Epidermal melanocyte (primary cell): ENCODE measurements around the gene RPL10L.

Source experiments
- DNase-seq: peaks from one replicate; pipeline ENCODE4 v3.0.0; 2011; ENCODE audit warnings: low spot score; ENCODE audit not compliant: insufficient read length

The RPL10L gene

GRCh38 chr14:46651526-46652144, at the start of gene RPL10L:
TSS of gene RPL10L (minus strand) at chr14:46651781. CDS start at chr14:46651736, 45 bp downstream.
- DNase-seq, result no peak

GRCh38 chr14:46691819-46692218, 40.2 kb upstream of the RPL10L start:
- DNase-seq, result no peak

- DNase-seq, result no peak
These were observed 35.1 kb upstream of the RPL10L start for GRCh38 chr14:46686652-46687051.

GRCh38 chr14:46672128-46672527, 20.5 kb upstream of the RPL10L start:
- no peak for DNase-seq

- no peak for DNase-seq
These were observed 11.8 kb upstream of the RPL10L start for GRCh38 chr14:46663382-46663781.

GRCh38 chr14:46661728-46662127, 10.1 kb upstream of the RPL10L start:
- DNase-seq, result no peak

GRCh38 chr14:46653031-46653755, 1.6 kb upstream of the RPL10L start:
- no peak for DNase-seq

GRCh38 chr14:46646796-46647195, 4.8 kb downstream of the RPL10L start:
- no peak for DNase-seq

- DNase-seq, result no peak
These were observed 24.7 kb downstream of the RPL10L start for GRCh38 chr14:46626876-46627275.
